Measurements from ENCODE around the gene CMTM1.

The CMTM1 gene, protein sequence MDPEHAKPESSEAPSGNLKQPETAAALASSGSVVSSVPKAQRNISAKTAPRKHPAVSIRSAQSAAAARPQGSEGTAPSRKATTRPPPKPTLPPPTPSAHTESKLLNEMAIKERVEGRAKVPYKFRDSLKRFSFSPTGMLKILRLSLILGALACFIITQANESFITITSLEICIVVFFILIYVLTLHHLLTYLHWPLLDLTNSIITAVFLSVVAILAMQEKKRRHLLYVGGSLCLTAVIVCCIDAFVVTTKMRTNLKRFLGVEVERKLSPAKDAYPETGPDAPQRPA

DNA sequence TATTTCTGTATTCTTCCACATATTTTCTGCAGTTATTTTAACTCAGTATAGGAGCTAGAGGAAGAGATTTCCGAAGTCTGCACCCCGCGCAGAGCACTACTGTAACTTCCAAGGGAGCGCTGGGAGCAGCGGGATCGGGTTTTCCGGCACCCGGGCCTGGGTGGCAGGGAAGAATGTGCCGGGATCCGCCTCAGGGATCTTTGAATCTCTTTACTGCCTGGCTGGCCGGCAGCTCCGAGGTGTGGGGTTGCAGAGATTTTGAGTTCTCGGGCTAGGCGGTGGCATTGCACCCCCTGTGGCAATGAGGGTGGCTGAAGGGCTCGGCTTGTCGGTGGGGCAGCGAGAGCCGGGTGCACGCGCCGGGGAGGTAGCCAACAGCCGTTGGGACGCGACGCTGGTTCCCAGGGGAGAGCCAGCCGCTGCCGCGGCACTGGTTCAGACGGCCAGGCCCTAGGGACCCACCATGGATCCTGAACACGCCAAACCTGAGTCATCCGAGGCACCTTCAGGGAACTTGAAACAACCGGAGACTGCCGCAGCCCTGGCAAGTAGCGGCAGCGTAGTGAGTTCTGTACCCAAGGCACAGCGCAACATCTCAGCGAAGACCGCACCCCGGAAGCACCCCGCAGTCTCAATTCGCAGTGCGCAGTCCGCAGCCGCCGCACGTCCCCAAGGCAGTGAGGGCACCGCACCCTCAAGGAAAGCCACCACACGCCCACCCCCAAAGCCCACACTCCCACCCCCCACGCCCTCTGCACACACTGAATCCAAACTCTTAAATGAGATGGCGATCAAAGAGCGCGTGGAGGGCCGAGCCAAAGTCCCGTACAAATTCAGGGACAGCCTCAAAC lies at the start of gene CMTM1:
TSS of gene CMTM1 (plus strand) at position 389 of the 851 bp plus-strand sequence. CDS start at position 464, 75 bp downstream.
- DNase-seq = no peak

DNA sequence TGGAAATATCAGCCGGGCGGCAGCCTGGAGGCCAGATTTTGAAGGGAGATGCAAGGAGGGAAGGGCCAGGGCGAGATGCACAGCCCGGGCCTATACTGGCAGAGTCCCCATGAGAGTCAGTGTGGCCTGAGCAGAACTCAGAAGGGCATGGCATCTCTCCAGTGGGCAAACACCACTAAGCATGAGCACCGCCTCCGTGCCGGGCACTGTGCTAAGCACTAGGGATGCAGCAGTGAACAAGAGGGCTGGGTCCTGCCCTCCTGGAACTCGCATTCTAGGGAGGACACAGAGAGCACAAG lies 49.8 kb upstream of the CMTM1 start:
- no peak for DNase-seq

DNA sequence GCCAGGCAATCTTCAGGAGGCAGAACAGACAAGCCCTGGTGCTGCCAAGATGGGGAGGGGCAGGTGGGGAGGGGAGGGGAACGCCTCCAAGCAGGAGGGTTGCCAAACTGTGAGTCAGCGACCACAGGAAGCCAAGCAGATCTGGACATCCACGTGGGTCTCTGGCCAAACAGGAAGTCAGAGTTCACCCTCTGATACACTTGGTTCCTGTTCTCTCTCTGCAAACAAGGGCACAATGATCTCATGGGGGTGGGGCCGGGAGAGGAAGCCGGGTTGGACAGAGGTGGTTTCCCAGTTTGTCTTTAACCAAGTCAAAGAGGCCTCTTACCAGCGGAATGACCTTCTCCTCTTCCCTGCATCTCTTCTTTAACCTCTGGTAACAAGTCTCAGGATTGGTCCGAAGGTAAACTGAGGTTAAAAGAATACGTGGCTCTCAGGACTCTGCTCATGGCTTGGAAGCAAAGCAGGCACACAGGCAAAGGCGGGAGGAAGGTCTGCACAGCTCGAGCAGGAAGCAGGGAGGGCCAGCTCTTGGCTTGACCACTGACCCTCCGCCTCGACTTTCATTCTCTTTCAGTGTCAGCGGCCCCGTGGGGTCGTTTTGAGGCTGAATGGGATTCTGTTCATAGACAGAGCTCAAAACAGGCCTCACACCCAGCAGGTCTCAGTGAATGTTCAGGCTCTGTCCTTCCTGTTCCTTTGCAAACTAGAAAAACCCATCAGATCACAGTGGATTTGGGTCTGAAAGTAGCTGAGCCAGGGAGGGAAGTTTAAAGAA lies 49.2 kb upstream of the CMTM1 start:
- peak; percentile 70 to 71 for DNase-seq

DNA sequence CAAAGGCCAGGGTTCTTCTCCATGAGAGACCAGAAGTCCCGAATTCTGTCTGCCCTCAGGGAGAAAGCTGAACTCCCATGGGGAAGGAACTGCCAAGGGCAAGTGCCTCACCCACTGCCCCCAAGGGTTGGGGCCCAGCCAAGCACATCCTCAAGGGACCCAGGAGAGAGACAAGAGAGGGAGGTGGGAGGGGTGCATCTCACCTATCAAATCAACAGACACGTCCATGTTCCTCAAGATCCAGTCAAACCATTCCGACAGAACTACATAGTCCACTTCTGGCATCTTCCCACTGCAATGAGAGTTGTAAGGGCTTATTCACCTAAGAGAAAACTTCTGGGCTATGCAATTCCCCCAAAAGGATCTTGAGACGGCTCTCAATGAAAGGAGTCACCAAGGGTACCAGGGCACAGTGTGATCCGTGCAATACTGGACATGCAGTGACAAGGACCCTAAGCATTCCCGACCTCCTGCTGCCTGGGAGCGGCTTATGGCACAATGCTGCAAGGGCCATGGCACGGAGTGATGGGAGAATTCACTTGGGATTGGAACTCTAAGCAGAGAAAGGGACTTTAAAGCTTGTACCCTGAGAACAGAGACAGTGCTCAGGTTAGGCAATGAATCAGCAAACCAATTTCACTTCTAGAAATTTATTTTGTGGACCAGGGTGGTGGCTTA lies 48.5 kb upstream of the CMTM1 start:
- DNase-seq = no peak

- DNase-seq = no peak
Measured at GRCh38 chr16:66519482-66520373, 46.5 kb upstream of the CMTM1 start.

GRCh38 chr16:66520406-66521170 lies 45.7 kb upstream of the CMTM1 start:
- DNase-seq = no peak

GRCh38 chr16:66521252-66521713 lies 45.0 kb upstream of the CMTM1 start:
- DNase-seq = no peak

DNA sequence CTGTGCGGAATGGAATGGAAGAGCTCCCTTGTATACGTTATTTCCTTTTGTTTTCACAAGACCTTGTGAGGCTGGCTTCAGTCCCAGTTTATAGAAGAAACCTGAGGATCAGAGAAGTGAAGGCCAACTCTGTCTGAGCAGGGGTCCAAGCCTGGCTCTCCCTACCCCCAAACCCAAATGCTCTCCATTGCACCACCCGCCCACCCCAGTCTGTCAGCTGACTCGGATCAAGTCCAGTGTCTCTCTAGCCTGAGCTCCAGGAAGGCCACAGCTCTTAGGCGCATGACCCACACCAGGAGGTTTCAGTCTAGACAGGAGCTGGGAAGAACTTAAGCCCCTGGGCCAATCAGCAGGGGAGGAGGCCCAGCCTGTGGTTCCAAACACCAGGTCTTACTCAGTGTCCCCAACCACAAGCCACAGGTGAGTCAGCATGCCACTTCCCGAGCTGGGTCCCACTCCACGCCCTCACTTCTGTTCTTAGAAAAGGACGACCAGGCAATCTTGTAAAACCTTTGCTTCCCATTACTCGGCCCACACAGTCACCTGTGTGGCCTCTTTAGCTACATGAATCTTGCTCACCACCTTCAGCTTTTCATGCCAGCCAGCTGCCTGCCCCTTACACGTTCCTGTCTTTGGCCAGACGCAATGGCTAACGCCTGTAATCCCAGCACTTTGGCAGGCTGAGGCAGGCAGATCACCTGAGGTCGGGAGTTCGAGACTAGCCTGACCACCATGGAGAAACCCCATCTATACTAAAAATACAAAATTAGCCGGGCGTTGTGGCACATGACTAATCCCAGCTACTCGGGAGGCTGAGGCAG lies 44.1 kb upstream of the CMTM1 start:
- peak; percentile 92 to 93 for DNase-seq

DNA sequence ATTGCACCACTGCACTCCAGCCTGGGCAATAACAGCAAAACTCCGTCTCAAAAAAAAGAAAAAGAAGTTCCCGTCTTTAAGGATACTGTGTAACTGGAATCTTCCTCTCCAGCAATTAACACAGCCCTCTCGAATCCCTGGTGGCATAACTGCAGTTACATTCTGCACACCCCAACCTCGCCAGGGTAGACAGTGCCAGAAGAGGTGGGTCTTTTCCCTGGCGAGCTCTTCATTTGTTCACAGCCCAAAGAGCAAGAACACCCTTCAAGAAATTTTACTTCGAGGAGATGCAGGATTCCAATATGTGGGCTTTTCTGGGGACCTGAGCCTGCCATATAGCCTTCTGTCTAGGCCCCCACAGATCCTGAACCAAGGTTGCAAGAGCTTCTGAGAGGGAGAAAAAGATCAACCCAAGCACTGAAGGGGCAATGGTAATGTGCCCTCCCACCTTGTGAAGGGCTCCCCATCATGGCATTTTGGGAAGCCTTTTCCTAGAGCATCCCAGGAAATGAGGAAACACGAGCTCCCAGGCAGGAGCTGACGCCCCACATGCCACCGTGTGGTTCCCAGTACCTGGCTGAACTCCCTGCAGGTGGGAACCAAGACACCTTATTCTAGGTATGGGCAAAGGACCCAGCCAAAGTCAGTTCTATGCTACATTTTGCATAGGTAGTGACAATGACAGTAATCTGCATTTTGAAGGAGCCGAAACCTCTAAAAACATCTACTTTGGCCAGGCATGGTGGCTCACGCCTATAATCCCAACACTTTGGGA lies 43.2 kb upstream of the CMTM1 start:
- DNase-seq = no peak

DNA sequence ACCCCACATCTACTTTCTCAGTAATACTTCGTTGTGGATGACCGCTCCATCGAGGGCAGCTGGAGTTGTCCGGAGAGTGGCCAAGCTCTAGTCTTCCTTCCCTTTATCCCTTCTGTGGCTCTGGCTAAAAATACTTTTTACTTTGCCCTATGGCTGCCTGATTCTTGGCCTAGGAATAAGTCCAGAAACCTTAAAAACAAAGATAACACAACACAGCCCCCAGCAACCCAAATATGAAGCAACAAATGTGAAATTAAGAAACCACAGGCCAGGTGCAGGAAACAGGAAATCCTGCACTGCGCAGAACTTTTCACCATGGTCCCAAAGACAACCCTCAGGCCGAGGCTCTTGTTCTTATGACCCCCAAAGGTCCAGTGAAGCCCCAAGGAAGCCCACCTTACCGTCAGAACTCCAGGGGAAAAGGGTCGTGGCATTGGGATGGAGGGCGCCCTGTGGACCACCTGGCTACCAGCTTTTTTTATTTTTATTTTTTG lies 42.3 kb upstream of the CMTM1 start:
- DNase-seq = no peak

GRCh38 chr16:66524601-66525164 lies 41.6 kb upstream of the CMTM1 start:
- DNase-seq = no peak

- no peak for DNase-seq
Measured at GRCh38 chr16:66525396-66526180, 40.7 kb upstream of the CMTM1 start.

DNA sequence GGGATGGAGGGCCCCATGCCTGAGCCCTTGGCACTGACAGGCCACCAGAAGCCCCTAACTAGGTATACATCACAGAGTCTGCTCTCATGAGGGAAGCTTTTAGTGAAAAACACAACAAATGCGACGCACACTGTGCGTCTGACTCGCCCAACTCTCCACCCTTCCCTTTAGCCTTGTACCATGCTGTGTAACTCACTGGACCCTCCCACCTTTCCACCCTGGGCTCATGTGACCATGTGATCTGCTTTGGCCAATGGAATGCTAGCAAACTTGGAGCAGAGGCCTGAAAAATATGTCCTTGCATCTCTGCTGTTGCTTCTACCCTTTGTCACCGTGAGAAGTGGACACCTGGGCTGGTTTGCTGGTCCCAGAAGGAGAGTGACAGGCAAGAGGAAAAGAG lies 37.9 kb upstream of the CMTM1 start:
- DNase-seq = no peak

- DNase-seq = no peak
Measured at GRCh38 chr16:66529475-66529874, 36.8 kb upstream of the CMTM1 start.

DNA sequence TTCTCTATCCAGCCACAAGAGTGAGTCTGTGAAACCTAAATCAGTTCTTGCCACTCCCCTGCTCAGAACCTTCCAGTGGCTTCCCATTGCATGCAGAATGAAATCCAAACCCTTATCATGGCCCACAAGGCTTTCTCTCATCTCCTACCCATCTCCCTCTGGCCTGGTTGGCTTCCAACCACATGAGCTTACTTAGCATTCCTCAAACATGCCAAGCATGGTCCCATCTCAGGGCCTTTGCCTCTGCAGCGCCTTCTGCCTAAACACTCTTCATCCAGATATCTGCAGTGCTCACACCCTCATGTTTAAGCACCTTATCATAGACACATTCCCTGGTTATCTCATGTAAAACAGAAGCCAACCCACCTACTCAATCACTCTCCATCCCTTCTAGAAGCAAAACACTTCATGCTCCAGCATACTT lies 31.9 kb upstream of the CMTM1 start:
- DNase-seq = no peak

DNA sequence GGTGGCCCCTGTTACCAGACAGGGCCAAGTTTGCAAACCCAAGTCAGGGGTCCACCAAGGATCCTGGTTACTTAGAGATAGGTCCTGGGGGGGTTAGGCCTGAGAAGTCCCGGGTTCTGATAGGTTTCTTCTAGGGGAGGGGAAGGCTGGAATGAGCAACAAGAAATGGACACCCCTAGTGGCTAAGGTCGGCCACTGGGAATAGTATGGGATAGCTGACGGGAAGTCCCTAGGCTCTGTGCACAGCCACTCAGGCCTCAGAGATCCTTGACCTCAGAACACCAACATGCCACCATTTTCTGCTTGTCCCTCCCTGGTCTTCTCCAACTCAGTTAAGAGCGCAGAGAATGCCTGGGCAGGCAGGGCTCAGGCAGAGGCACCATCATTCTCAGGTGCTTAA lies 29.7 kb upstream of the CMTM1 start:
- no peak for DNase-seq

GRCh38 chr16:66537236-66537635 lies 29.0 kb upstream of the CMTM1 start:
- DNase-seq = no peak

DNA sequence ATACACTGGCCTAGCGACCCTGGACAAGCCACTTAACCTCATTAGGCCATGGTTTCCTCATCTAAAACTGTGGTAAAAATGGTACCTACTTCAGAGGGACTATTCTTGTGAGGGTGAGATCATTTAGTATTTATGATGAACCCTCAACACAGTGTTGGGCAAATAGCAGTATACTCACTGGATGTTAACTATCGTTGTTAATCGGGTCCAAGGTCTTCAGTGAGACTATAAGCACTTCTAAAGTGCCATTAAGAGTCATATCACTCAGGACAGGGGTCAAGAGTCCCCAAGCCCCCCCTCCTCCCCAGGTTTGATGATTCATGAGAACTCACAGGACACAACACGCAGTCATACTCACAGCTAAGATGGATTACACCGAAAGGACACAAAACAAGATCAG lies 27.3 kb upstream of the CMTM1 start:
- DNase-seq = no peak

All from activated CD4-positive, alpha-beta T cell treated with anti-CD3 and anti-CD28 coated beads for 4 hours (primary cell).